ENCODE results near the gene MRPL24. TPM values are rescaled to one million over a fixed set of nuclear protein-coding genes. Genes with fewer than 3 reads are reported as not detected.

The MRPL24 gene
- total and polyA plus RNA-seq, 2 of the 13 experiments (the other 11 are each of a cell fraction or from before 2014, with no cell fraction given), result 38.1 to 42.9 TPM

DNA sequence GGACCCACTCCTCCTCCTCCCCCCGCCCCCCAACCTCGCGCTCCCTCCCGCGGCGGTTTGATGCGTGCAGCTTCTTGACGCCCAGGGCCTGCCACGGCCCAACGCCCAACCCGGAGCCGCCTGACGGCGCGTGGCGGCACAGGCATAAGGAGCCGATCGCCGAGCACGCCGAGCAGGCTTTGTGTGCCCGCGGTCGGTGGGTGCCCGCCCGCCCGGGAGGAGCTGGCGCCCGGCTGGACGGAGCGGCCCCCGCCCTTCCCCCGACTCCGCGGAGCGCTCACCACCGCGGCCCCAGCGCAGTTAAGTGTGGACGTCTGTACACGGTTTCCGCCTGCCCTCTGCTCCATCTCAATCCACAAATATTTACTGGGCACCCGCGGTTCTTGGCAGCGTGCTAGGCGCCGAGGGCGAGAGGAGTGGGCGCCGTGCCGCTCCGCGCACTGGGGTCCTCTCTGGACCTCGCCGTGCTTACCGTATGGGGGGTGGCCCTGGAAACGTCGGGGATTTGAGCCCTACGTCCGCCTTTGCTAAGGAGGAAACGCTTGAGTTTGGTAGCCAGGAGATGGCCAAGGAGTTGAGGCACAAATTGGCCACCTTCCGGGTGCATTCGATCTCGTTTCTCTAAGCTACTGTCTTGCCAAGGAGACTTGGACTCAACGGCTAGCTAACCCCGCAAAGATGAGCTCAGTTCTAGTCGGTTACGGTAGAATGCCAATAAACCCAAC lies 11.0 kb upstream of the MRPL24 start (continued):
- TF ChIP-seq HIC2 (CRISPR knock-in tag; IDR thresholded peaks at IDR 0.05; ENCODE audit: low read depth), result peak; percentile 86; the same call in 1 of the 2 replicates
- no peak for TF ChIP-seq ZNF510 (CRISPR knock-in tag; IDR thresholded peaks at IDR 0.05; ENCODE audit: low read depth)
- peak; percentile 37; the same call in 1 of the 2 replicates for TF ChIP-seq ZNF264 (CRISPR knock-in tag; IDR thresholded peaks at IDR 0.05)
- no peak for TF ChIP-seq GRHL1 (CRISPR knock-in tag; conservative IDR thresholded peaks at IDR 0.05)
- TF ChIP-seq, protein P1, sequence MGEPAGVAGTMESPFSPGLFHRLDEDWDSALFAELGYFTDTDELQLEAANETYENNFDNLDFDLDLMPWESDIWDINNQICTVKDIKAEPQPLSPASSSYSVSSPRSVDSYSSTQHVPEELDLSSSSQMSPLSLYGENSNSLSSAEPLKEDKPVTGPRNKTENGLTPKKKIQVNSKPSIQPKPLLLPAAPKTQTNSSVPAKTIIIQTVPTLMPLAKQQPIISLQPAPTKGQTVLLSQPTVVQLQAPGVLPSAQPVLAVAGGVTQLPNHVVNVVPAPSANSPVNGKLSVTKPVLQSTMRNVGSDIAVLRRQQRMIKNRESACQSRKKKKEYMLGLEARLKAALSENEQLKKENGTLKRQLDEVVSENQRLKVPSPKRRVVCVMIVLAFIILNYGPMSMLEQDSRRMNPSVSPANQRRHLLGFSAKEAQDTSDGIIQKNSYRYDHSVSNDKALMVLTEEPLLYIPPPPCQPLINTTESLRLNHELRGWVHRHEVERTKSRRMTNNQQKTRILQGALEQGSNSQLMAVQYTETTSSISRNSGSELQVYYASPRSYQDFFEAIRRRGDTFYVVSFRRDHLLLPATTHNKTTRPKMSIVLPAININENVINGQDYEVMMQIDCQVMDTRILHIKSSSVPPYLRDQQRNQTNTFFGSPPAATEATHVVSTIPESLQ (CRISPR knock-in tag; conservative IDR thresholded peaks at IDR 0.05), result no peak
- TF ChIP-seq HNRNPH1 (optimal IDR thresholded peaks at IDR 0.05; ENCODE audit: low read depth, low read length), result no peak
- TF ChIP-seq SKIL (CRISPR knock-in tag; IDR thresholded peaks at IDR 0.05; ENCODE audit: borderline replicate concordance), result no peak
- peak; percentile 91 for TF ChIP-seq ZNF619 (CRISPR knock-in tag; IDR thresholded peaks at IDR 0.05)
- TF ChIP-seq, protein P2, sequence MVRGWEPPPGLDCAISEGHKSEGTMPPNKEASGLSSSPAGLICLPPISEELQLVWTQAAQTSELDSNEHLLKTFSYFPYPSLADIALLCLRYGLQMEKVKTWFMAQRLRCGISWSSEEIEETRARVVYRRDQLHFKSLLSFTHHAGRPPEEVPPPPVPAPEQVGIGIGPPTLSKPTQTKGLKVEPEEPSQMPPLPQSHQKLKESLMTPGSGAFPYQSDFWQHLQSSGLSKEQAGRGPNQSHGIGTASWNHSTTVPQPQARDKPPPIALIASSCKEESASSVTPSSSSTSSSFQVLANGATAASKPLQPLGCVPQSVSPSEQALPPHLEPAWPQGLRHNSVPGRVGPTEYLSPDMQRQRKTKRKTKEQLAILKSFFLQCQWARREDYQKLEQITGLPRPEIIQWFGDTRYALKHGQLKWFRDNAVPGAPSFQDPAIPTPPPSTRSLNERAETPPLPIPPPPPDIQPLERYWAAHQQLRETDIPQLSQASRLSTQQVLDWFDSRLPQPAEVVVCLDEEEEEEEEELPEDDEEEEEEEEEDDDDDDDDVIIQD (CRISPR knock-in tag; IDR thresholded peaks at IDR 0.05; ENCODE audit: low read depth), result no peak
- TF ChIP-seq YEATS4 (CRISPR knock-in tag; IDR thresholded peaks at IDR 0.05; ENCODE audit: borderline replicate concordance), result peak; percentile 59; the same call in 1 of the 2 replicates
- TF ChIP-seq, protein P3, sequence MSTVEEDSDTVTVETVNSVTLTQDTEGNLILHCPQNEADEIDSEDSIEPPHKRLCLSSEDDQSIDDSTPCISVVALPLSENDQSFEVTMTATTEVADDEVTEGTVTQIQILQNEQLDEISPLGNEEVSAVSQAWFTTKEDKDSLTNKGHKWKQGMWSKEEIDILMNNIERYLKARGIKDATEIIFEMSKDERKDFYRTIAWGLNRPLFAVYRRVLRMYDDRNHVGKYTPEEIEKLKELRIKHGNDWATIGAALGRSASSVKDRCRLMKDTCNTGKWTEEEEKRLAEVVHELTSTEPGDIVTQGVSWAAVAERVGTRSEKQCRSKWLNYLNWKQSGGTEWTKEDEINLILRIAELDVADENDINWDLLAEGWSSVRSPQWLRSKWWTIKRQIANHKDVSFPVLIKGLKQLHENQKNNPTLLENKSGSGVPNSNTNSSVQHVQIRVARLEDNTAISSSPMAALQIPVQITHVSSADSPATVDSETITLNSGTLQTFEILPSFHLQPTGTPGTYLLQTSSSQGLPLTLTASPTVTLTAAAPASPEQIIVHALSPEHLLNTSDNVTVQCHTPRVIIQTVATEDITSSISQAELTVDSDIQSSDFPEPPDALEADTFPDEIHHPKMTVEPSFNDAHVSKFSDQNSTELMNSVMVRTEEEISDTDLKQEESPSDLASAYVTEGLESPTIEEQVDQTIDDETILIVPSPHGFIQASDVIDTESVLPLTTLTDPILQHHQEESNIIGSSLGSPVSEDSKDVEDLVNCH (CRISPR knock-in tag; IDR thresholded peaks at IDR 0.05), result no peak
- TF ChIP-seq ZNF224 (CRISPR knock-in tag; IDR thresholded peaks at IDR 0.05), result peak; percentile 87
- no peak for TF ChIP-seq PCBP2 (optimal IDR thresholded peaks at IDR 0.05; ENCODE audit: low read depth, low read length, poor library complexity, severe bottlenecking)

Data from HepG2 (cell line).